ENCODE data around the gene ARHGAP30.
A peak's percentile ranks its signal among the peaks of the same experiment; 100 is the strongest.
"Not testable (repeated sequence)": the region's sequence is repeated elsewhere in the genome, so short reads cannot be mapped to it uniquely, and the experiment has no call there.

Gene ARHGAP30

GRCh38 chr1:161038523-161039153 is 31.1 kb downstream of the ARHGAP30 start, which contains the start of gene TSTD1:
TSS of gene TSTD1 (minus strand) at chr1:161038964. CDS start at chr1:161038889, 75 bp downstream.
- DNase-seq (ENCODE audit: low read depth in 3 of 3): peak; percentile 65 to 83 (median 71)

GRCh38 chr1:161037661-161038522 is 31.8 kb downstream of the ARHGAP30 start:
- DNase-seq (ENCODE audit: low read depth in 3 of 3): no peak

- no peak for DNase-seq (ENCODE audit: low read depth in 3 of 3)
Observed at GRCh38 chr1:161033751-161034150, 35.9 kb downstream of the ARHGAP30 start.

- DNase-seq (ENCODE audit: low read depth in 3 of 3): no peak
Observed at GRCh38 chr1:161032409-161032808, 37.3 kb downstream of the ARHGAP30 start.

- DNase-seq (ENCODE audit: low read depth in 3 of 3): no peak
Observed at GRCh38 chr1:161031874-161032273, 37.8 kb downstream of the ARHGAP30 start.

- not testable (repeated sequence) for DNase-seq (ENCODE audit: low read depth in 3 of 3)
Observed at GRCh38 chr1:161029466-161029865, 40.2 kb downstream of the ARHGAP30 start.

GRCh38 chr1:161026954-161027353 is 42.7 kb downstream of the ARHGAP30 start:
- not testable (repeated sequence) for DNase-seq (ENCODE audit: low read depth in 3 of 3)

- DNase-seq (ENCODE audit: low read depth in 3 of 3): not testable (repeated sequence)
Observed at GRCh38 chr1:161022432-161022831, 47.3 kb downstream of the ARHGAP30 start.

GRCh38 chr1:161021970-161022353 is 47.7 kb downstream of the ARHGAP30 start:
- DNase-seq (ENCODE audit: low read depth in 3 of 3): no peak

- peak; percentile 63 to 92 (median 75) for DNase-seq (ENCODE audit: low read depth in 3 of 3)
Observed at GRCh38 chr1:161021165-161021969, 48.3 kb downstream of the ARHGAP30 start.

- no peak for DNase-seq (ENCODE audit: low read depth in 3 of 3)
Observed at GRCh38 chr1:161020509-161021164, 49.1 kb downstream of the ARHGAP30 start, which contains the start of gene F11R. TSS of gene F11R (minus strand) at chr1:161021152. CDS start at chr1:161021073, 79 bp downstream.

- no peak for DNase-seq (ENCODE audit: low read depth in 3 of 3)
Observed at GRCh38 chr1:161019751-161020495, 49.8 kb downstream of the ARHGAP30 start.

- not testable (repeated sequence) for DNase-seq (ENCODE audit: low read depth in 3 of 3)
Observed at GRCh38 chr1:161019111-161019660, 50.5 kb downstream of the ARHGAP30 start.

- no peak for DNase-seq (ENCODE audit: low read depth in 3 of 3)
Observed at GRCh38 chr1:161018631-161018930, 51.1 kb downstream of the ARHGAP30 start.

- DNase-seq (ENCODE audit: low read depth in 3 of 3): no peak
Observed at GRCh38 chr1:161017756-161018630, 51.7 kb downstream of the ARHGAP30 start.

GRCh38 chr1:161017181-161017580 is 52.5 kb downstream of the ARHGAP30 start:
- not testable (repeated sequence) for DNase-seq (ENCODE audit: low read depth in 3 of 3)

- DNase-seq (ENCODE audit: low read depth in 3 of 3): not testable (repeated sequence)
Observed at GRCh38 chr1:161016683-161017082, 53.0 kb downstream of the ARHGAP30 start.

- DNase-seq (ENCODE audit: low read depth in 3 of 3): peak; percentile 49 to 63 (median 56)
Observed at GRCh38 chr1:161013488-161014230, 56.0 kb downstream of the ARHGAP30 start.

- DNase-seq (ENCODE audit: low read depth in 3 of 3): no peak
Observed at GRCh38 chr1:161013131-161013487, 56.6 kb downstream of the ARHGAP30 start.
